Measurements from ENCODE around the gene INPP5J.
"Not testable (repeated sequence)": the region's sequence is repeated elsewhere in the genome, so short reads cannot be mapped to it uniquely, and the experiment has no call there.

Gene INPP5J

GRCh38 chr22:31122532-31123291, at the start of gene INPP5J:
TSS of gene INPP5J (plus strand) at chr22:31122966. CDS start at chr22:31123015, 49 bp downstream.
- DNase-seq = no peak

GRCh38 chr22:31073125-31073524, 49.6 kb upstream of the INPP5J start:
- DNase-seq = not testable (repeated sequence)

DNA sequence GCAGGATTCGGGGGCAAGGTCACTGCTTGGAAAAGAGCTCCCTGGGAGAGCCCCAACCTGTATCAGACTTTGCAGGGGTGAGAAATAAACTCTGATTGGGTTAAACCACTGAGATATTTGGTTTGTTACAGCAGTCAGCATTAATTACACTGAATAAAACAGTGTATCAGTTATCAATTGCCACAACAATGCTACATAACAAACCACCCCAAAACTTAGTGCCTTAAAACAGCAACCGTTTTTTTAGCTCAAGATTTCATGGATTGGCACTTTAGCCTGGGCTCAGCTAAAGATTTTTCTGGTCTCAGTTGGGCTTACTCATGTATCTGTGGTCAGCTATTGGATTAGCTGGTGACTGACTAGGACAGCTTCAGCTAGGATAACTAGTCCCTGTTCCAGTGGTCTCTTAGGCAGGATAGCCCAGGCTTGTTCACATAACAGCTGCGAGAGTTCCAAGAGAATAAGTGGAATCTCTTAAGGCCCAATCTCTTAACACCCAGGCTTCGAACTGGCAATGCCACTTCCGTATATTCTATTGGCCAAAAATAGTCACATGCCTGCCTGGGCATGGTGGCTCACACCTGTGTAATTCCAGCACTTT, 49.1 kb upstream of the INPP5J start:
- not testable (repeated sequence) for DNase-seq

DNA sequence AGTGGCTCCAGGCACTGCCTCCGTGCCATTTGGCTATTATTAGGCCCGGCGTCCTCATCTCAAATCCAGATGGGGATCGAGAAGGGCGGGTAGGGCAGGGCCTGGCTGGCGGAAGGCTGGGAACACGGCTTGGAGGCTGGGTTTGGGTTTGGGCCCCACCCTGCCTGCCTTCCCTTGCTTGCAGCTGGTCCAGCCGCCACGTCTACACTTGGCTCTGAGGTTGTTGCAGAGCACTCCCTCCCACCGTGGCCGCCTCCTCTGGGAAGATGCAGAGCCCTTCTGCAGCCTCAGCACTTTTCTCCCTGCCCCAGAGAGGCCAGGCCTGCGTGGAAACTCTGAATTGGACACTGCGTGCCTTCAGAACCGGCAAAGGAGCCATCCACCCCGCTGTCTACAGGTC, 46.8 kb upstream of the INPP5J start:
- no peak for DNase-seq

DNA sequence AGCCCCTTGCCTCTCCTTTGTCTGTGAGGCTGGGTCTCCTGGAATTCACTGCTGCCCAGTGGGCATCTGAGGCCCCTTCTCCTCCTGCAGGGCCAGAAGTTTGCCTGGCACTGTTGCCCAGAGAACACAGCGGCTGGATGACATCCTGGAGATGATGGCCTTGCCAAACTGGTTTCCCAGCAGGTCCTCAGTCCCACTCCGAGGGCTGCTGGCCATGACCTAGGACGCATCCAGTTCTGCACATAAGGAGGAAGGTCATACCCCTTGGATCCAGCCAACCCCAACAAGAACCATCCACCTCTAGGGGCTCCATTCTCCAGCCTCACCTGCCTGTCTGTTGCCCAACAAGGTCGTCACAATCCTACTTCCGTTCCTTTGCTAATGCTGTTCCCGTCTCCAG, 45.1 kb upstream of the INPP5J start:
- DNase-seq = no peak

DNA sequence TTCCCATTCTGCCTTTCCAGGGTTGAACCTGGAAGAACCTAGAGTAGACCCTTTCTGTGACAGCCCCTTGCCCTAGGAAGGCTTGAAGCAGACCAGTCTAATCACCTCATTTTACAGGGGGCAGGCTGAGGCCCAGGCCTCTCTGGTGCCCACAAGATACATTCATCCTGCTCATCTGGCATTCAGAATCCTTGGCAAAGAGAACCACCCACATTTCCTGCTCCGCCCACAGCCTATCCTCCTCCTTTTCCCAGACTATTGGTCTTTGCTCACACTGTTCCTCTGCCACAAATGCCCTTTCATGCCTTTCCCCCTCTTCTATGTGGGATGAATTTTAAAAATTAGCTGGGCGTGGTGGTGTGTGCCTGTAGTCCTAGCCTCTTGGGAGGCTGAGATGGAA, 44.4 kb upstream of the INPP5J start:
- DNase-seq = not testable (repeated sequence)

DNA sequence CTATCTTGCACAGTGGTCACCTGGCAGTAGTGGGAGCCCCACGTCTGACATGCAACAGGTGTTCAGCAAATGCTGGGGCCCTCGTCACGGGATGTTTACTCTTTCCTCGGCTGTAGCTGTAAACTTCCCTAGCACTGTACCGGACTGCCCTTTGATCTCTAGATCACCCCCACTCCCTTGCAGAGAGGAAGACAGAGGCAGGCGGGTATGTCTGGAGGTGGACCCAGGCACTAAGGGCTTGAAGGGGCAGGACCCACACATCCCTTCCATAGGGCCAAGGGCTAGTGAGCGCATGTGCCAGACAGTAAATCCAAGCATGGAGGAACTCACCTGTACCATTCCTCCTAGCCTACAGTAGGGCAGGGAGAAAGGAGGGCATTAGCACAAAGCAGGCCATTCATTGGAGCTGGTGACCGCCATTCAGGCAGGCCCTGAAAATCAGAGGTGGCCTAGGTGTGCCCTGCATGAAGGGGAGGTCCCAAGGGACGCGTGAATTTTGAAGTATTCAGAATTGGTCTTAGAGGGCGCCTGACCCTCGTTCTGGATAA, 43.6 kb upstream of the INPP5J start:
- no peak for DNase-seq

DNA sequence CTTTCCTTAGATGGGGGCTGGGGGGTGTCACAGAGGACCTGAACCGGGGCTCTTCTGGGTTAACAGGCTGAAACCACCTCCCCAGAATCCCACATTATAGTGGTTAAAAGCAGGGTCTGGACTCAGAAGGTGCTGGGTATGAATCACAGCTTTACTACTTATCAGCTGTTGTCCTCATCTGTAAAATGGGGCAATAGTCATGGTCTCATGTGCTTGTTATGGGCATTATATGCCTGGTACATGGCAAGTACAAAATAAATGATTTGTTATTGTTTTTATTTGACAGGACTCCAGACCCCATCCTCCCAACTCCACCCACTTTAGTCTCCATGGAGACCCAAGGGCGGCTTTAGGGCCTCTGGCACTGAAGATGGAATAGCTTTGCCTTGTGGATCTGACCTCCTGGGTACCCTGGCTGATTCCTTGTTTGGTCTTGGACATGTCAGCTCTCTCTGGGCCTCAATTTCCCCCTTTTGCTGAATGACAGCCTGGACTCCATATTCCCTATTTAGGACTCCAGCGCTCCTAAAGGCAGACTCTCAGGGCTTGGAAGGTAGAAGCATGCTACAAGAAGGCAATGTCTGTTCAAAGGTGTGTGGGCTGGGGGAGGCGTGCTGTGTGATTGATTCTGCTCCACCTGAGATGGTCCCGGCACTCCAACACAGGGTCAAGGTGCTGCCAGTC, 42.5 kb upstream of the INPP5J start:
- no peak for DNase-seq

GRCh38 chr22:31080848-31081649, 41.7 kb upstream of the INPP5J start, which contains the start of gene SMTN:
TSS of gene SMTN (plus strand) at chr22:31081318. CDS start at chr22:31083259, 1,941 bp downstream.
- no peak for DNase-seq

DNA sequence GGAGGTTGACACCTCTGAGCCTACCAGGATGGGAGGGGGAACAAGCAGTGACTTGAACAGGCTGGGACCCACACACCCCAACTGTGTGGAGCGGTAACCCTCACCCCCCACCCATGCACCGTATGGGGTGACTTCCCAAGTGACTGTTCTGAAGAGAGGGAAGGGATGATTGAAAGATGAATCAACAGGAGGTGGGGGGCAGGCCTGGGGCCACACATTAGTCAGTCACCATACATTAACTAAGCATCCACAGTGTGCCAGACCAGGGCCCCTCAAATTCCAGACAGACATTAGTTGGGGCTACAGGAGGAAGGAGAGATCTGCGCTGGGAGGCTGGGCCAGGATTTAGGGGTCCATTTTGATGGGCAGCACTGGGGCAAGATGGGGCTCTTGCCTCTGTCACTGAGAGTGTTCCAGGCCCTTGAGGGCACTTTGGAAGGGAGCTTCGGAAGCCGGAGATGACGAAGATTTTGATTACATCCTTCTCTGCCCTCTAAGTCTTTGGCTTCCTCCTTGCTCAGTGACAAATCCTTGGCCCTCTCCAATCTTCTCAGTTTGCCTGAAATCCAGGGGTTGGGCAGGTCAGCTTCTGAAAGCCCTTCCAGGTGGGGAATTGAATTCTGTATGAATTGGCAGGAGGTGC, 40.7 kb upstream of the INPP5J start:
- no peak for DNase-seq

DNA sequence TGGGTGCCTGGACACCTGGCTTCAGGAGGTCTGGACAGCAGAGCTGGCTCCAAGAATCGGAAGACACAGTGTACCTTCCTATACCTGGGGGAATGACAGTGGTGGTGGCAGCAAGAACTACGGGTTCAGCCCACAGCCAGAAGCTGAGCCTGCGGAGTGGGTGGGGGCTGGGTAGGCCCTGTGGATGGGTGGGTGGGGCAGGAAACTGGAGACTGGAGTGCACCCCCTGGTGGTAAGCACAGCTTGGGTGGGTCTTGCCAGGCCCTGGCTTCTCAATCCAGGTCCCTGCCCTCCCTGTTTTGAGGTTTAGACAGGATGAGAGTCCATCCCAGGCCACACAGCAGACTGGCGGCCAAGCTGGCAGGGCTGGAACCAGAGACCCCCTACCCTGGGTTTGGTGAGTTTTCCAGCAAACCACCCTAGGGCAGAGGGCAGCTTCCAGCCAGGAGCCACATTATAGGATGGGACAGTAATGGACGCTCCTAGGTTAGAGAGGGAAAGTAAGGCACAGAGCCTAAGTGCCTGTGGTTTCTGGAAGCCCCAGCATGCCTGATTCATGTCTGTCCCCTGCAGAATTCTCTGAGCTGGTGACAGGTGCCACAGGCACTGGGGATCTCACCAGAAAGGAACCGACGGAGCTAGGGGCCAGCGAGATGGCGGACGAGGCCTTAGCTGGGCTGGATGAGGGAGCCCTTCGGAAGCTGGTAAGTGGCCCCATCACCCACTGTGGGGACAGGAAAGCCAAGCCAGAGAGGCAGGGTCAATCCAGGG, 40.0 kb upstream of the INPP5J start:
- DNase-seq = no peak

DNA sequence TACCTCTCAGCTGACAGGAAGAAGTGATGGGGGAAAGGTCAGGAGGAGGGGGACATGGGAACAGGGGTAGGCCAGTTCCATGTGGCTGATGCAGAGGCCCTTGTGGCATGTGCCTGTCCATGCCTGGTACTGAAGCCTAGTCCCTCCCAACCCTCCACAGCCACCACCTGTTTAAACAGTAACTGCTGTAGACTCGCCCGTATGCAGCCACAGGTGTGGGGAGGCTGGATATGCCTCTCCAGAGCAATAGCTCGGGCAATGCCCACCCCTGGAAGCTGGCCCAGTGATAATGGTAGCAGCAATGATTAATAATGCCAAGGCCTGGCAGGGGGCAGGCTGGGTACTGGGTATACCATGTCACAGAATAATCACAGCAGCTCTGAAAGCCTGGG, 39.4 kb upstream of the INPP5J start:
- no peak for DNase-seq

- no peak for DNase-seq
Observed at GRCh38 chr22:31083923-31084810, 38.6 kb upstream of the INPP5J start.

DNA sequence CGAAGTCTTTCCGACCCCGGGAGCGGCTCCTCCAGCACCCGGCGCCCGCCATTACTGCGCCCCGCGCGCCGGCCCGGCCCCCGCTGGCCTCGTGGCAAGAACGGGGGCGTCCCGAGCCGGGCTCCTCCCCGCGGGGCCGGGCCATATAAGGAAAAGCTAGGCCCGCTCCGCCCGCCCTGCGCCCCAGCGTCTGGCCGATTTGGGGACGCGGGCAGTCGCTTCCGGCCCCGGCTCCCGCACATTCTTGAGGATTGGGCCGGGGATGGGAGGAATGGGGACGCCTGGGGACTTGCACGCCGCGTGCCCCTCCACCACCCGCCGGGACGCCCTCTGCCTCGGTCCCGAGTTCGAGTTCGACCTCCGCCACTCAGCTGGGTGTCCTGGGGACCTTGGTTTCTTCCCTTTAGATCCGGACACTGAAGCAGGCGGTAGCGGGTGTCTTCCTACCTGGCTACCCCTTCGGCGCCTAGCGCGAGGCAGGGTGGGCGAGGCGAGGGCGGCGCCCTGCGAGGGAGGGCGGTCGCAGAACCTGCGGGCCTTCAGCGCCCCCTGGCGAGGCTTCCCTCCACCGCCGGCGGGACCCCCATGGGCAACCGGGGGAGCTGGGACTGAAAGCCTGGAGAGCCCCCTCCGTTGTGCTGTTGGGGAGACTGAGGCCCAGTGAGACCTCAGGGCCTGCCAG, 37.8 kb upstream of the INPP5J start:
- no peak for DNase-seq

- no peak for DNase-seq
Observed at GRCh38 chr22:31085493-31085824, 37.3 kb upstream of the INPP5J start.

DNA sequence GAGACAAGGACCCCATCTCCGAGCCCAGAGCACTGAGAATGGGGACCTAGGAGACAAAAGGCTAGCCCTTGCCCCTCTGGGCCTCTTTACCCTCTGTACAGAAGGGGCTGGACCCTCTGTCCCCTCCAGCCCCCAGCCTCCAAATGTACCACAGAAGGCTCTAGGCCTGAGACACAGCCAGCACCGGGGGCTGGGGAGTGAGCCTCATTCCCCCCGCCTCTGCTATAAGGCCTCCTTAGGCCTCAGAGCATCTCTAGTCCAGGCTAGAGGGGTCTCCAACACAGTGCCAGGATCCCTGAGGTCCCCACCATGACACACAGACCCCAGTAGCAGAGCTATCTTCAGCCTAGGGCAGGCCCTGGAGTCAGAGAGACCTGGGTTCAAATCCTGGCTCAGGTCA, 36.8 kb upstream of the INPP5J start:
- DNase-seq = no peak

DNA sequence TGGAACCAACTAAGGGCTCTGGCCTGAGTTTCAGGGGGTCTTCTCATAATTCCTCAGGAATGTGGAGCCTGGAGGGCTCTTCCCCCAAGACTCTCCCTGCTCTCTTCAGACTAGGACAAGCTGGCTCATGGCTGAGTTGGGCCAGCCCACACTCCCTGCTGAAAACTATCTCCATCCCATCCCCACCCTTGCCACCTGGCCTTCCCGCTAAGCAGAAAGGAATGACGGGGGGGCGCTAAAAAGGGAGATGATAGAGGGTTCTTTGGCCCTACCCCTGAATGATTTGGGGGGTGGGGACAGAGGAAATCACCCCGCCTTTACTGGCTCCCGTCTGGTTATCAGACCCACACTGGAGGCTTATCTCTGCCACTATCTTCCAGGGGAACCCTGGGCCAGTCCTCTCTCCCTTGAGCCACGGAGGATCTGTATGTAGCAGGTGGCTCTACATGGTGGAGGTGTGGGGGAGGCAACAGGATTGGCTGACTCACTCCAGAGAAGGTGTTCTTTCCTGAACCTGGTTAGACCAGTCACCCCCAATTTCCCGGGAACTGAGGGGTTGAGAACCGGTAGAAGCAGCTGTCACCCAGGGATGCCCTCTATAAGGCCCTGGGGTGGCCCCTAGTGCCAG, 35.9 kb upstream of the INPP5J start:
- no peak for DNase-seq

DNA sequence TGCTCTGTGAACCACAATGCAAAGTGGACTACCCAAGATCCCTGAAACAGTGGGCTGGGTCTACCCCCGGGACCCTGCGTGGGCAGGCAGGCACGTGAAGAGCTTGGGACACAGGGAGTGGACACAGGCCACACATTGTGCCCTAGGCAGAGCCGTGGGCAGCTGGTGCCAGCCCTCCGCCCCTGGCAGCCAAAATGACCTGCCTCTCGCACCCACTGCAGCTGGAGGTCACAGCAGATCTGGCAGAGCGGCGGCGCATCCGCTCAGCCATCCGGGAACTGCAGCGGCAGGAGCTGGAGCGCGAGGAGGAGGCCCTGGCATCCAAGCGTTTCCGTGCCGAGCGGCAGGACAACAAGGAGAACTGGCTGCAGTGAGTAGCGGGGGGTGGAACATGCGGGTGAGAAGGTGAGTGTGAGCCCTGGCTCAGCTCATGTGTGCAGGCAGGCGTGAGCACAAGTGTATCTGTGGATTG, 35.0 kb upstream of the INPP5J start:
- no peak for DNase-seq

- no peak for DNase-seq
Observed at GRCh38 chr22:31088233-31088986, 34.4 kb upstream of the INPP5J start.
